Caco-2 (cell line): Measurements from ENCODE around the gene FN3K. TPM values are rescaled to one million over a fixed set of nuclear protein-coding genes. Genes with fewer than 3 reads are reported as not detected.
"Not testable (repeated sequence)": the region's sequence is repeated elsewhere in the genome, so short reads cannot be mapped to it uniquely, and the experiment has no call there.

Experiments used
- BruUV-seq: library from RNA; stranded (reverse); fragments of 400-500 nt; replicated peaks from 2 replicates; lab custom pipeline; 2021; lab: Mats Ljungman, UMichigan
- CTCF ChIA-PET: fragments of 300-600 bp; sonication (Branson Sonifier 250); formaldehyde crosslinking; loops from one replicate; lab custom pipeline; 2022; ENCODE audit warnings: antibody characterized with exemption; lab: Charles Lee
- POLR2A ChIA-PET: fragments of 300-600 bp; sonication (Branson Sonifier 250); formaldehyde crosslinking; loops from one replicate; lab custom pipeline; 2022; ENCODE audit warnings: antibody characterized with exemption; lab: Charles Lee
- DNase-seq, 2 experiments: peaks; one replicate each; pipeline versions ENCODE4 v3.0.0 to v3.0.0-alpha.2; 2020 to 2022
- H3K27me3 ChIP-seq: replicated peaks from 2 replicates; pipeline ENCODE4 v1.6.0; 2011; ENCODE audit warnings: low read length; ENCODE audit not compliant: control insufficient read depth, insufficient read depth
- H3K36me3 ChIP-seq: 2 replicates; pipeline ENCODE4 v1.5.1; 2011; ENCODE audit warnings: low read length; ENCODE audit not compliant: control insufficient read depth, insufficient read depth
- H3K4me1 ChIP-seq: fragments of 250-450 bp; sonication (Bioruptor Pico); 2 replicates; pipeline ENCODE4 v1.5.1; 2020; ENCODE audit warnings: mild to moderate bottlenecking
- H3K4me3 ChIP-seq: 2 replicates; pipeline ENCODE4 v1.5.1; 2011; ENCODE audit warnings: low read depth, mild to moderate bottlenecking, control low read depth, low read length
- H3K9me3 ChIP-seq: fragments of 250-450 bp; sonication (Bioruptor Pico); 2 replicates; pipeline ENCODE4 v1.5.1; 2020; ENCODE audit warnings: mild to moderate bottlenecking, moderate library complexity
- H3K27ac Mint-ChIP-seq: one replicate; pipeline ENCODE4 v1.8.0; 2022; ENCODE audit warnings: mixed read lengths; ENCODE audit not compliant: unreplicated experiment
- H3K27me3 Mint-ChIP-seq: one replicate; pipeline ENCODE4 v1.8.0; 2022; ENCODE audit warnings: mixed read lengths; ENCODE audit not compliant: insufficient read depth, unreplicated experiment
- H3K36me3 Mint-ChIP-seq: one replicate; pipeline ENCODE4 v1.8.0; 2022; ENCODE audit warnings: mild to moderate bottlenecking, mixed read lengths; ENCODE audit not compliant: insufficient read depth, unreplicated experiment
- H3K4me1 Mint-ChIP-seq: one replicate; pipeline ENCODE4 v1.8.0; 2022; ENCODE audit warnings: low read depth, mixed read lengths; ENCODE audit not compliant: unreplicated experiment
- H3K4me3 Mint-ChIP-seq: one replicate; pipeline ENCODE4 v1.8.0; 2022; ENCODE audit warnings: mild to moderate bottlenecking, moderate library complexity, mixed read lengths; ENCODE audit not compliant: unreplicated experiment
- H3K9me3 Mint-ChIP-seq: one replicate; pipeline ENCODE4 v1.8.0; 2022; ENCODE audit warnings: mixed read lengths; ENCODE audit not compliant: unreplicated experiment
- CTCF ChIP-seq, 2 experiments: fragments of 200-600 bp in 1 of 2; IDR thresholded peaks; 1 replicate in 1 of 2; 2 replicates in 1 of 2; pipeline versions ENCODE4 v1.5.1 to v1.8.0; 2011 to 2022; ENCODE audit warnings: antibody characterized with exemption in 1 of 2, control low read depth in 1 of 2, inconsistent platforms in 1 of 2, low read depth in 1 of 2, low read length in 1 of 2, mild to moderate bottlenecking in 1 of 2, moderate library complexity in 1 of 2; ENCODE audit not compliant: insufficient read depth in 1 of 2, severe bottlenecking in 1 of 2, unreplicated experiment in 1 of 2
- intact Hi-C: fragments of 100-400 bp; cut with micrococcal nuclease; formaldehyde crosslinking; loops from one replicate; pipeline ENCODE4 v1.10.0; 2022; ENCODE audit not compliant: unreplicated experiment
- total RNA-seq: library from RNA; stranded (reverse); gene quantifications from 2 replicates; pipeline ENCODE4 v1.2.3, GENCODE V29; 2022

Gene FN3K
- total RNA-seq, 1 experiment from 2014 or later = 55.7 TPM

DNA sequence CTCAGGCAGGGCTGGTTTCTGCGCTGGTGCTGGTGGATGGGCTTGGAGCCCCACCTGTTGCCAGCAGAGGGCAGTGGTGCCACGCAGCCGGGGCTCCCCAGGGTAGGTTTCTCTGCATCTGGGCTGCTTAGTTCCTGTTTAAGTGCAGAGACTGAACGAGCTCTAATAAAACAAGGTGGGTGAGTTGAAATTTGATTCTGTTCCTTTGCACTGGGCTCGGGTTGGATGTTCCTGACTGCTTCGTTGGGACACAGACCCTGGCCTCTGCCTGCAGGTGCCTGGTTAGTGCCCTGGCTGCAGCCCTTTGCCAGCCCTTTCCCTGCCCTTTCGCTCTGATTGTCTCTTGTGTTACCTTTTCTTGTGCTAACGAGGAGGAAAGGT lies 46.5 kb downstream of the FN3K start:
- Histone ChIP-seq H3K27me3 (no peaks in the 10 kb centered on the region), H3K36me3 (peaks cover 3% of the 10 kb centered on the region), H3K4me1 (no peaks in the 10 kb centered on the region), H3K4me3 (no peak overlapping the region), H3K9me3 (no peaks in the 10 kb centered on the region)
- H3K9me3 Mint-ChIP-seq = no peaks in the 10 kb centered on the region
- CTCF ChIA-PET = interaction anchor here (0.6 to 2.3 kb wide), 11 partner anchors 55 to 310 kb away, joined by 3 to 30 read pairs (median 6); no protein-coding TSS in a partner anchor
- intact Hi-C loops = loop anchor here (1.0 kb wide), 2 partner anchors 131 to 135 kb away; no protein-coding TSS in a partner anchor
- H3K27ac Mint-ChIP-seq = no peak overlapping the region
- H3K36me3 Mint-ChIP-seq = peaks cover 14% of the 10 kb centered on the region
- BruUV-seq = no TSS peak
- no peak overlapping the region for H3K4me3 Mint-ChIP-seq
- no peaks in the 10 kb centered on the region for H3K27me3 Mint-ChIP-seq
- H3K4me1 Mint-ChIP-seq = no peaks in the 10 kb centered on the region
- TF ChIP-seq CTCF (IDR thresholded peaks at IDR 0.05; ENCODE audit: insufficient read depth in 1 of 2, low read depth in 1 of 2, low read length in 1 of 2, severe bottlenecking in 1 of 2, unreplicated experiment in 1 of 2) = peak; percentile 93 to 98
- DNase-seq = peak; percentile 66 to 88
- POLR2A ChIA-PET = no interaction called here

DNA sequence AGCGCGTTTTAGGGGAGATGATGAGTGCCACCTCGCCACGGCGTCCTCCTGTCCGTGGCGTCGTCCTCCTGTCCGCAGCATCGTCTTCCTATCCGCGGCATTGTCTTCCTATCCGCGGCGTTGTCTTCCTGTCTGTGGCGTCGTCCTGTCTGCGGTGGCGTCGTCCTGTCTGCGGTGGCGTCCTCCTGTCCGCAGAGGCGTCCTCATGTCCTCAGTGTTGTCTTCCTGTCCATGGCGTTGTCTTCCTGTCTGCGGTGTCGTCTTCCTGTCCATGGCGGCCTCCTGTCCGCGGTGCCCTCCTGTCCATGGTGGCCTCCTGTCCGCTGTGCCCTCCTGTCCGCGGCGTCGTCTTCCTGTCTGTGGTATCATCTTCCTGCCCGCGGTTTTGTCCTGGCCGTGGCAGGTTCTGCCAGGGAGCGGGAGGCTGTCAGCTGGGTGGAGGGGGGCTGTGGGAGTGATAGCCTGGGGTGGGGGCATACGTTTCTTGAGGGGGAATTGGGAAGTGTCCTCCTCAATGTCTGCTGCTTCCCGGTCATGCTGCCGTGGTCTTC lies 47.3 kb downstream of the FN3K start:
- CTCF ChIA-PET = no interaction called here
- DNase-seq = no peak
- Histone ChIP-seq H3K4me1 (no peaks in the 10 kb centered on the region), H3K9me3 (no peaks in the 10 kb centered on the region), H3K36me3 (peaks cover 3% of the 10 kb centered on the region), H3K27me3 (no peaks in the 10 kb centered on the region), H3K4me3 (no peak overlapping the region)
- TF ChIP-seq CTCF (IDR thresholded peaks at IDR 0.05; ENCODE audit: insufficient read depth in 1 of 2, low read depth in 1 of 2, low read length in 1 of 2, severe bottlenecking in 1 of 2, unreplicated experiment in 1 of 2) = no peak
- H3K27me3 Mint-ChIP-seq = no peaks in the 10 kb centered on the region
- H3K36me3 Mint-ChIP-seq = peaks cover 17% of the 10 kb centered on the region
- H3K4me3 Mint-ChIP-seq = no peak overlapping the region
- H3K27ac Mint-ChIP-seq = no peak overlapping the region
- no TSS peak for BruUV-seq
- POLR2A ChIA-PET = no interaction called here
- H3K4me1 Mint-ChIP-seq = no peaks in the 10 kb centered on the region
- intact Hi-C loops = loop anchor here (1.0 kb wide), 2 partner anchors 131 to 135 kb away; no protein-coding TSS in a partner anchor
- no peaks in the 10 kb centered on the region for H3K9me3 Mint-ChIP-seq

- Mint-ChIP-seq H3K27me3 (no peaks in the 10 kb centered on the region), H3K4me3 (no peak overlapping the region), H3K27ac (no peak overlapping the region), H3K4me1 (no peaks in the 10 kb centered on the region), H3K9me3 (no peaks in the 10 kb centered on the region), H3K36me3 (peaks cover 19% of the 10 kb centered on the region)
- Histone ChIP-seq H3K4me3 (no peak overlapping the region), H3K4me1 (no peaks in the 10 kb centered on the region), H3K9me3 (no peaks in the 10 kb centered on the region), H3K27me3 (no peaks in the 10 kb centered on the region), H3K36me3 (peaks cover 3% of the 10 kb centered on the region)
- intact Hi-C loops = no loop called here
- POLR2A ChIA-PET = no interaction called here
- DNase-seq = no peak
- CTCF ChIA-PET = no interaction called here
- TF ChIP-seq CTCF (IDR thresholded peaks at IDR 0.05; ENCODE audit: insufficient read depth in 1 of 2, low read depth in 1 of 2, low read length in 1 of 2, severe bottlenecking in 1 of 2, unreplicated experiment in 1 of 2) = no peak
- BruUV-seq = no TSS peak
Observed at GRCh38 chr17:82783498-82783897, 48.1 kb downstream of the FN3K start.

DNA sequence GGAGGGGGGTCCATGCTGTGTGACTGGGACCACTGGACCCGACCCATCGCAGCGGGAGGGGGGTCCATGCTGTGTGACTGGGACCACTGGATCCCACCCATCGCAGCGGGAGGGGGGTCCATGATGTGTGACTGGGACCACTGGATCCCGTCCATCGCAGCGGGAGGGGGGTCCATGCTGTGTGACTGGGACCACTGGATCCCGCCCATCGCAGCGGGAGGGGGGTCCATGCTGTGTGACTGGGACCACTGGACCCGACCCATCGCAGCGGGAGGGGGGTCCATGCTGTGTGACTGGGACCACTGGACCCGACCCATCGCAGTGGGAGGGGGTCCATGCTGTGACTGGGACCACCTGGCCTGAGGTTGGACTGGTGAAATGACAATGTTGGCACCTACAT lies 50.2 kb downstream of the FN3K start:
- H3K4me1 ChIP-seq, H3K9me3 Mint-ChIP-seq, POLR2A ChIA-PET, H3K4me3 Mint-ChIP-seq, CTCF ChIA-PET, H3K27ac Mint-ChIP-seq, H3K36me3 ChIP-seq, DNase-seq, H3K4me1 Mint-ChIP-seq, H3K27me3 ChIP-seq, intact Hi-C loops, H3K9me3 ChIP-seq, BruUV-seq, H3K27me3 Mint-ChIP-seq, H3K4me3 ChIP-seq: not testable (repeated sequence)
- H3K36me3 Mint-ChIP-seq = peaks cover 19% of the 10 kb centered on the region
